Subcutaneous adipose tissue (tissue), 4 donors: ENCODE data around the gene PCSK4. TPM values are rescaled to one million over a fixed set of nuclear protein-coding genes. Genes with fewer than 3 reads are reported as not detected.

ENCODE experiments used
- CTCF ChIP-seq: fragments of 450-650 bp; IDR thresholded peaks from one replicate; pipeline ENCODE4 v1.5.1; 2016; ENCODE audit warnings: low read depth, mild to moderate bottlenecking, control low read depth, antibody characterized with exemption, moderate library complexity
- total RNA-seq, 4 donors: library from RNA; depleted of rRNA; stranded (reverse); fragments of >200 nt; gene quantifications; one replicate each; pipeline ENCODE4 v1.1.0, GENCODE V29; 2016

PCSK4 gene
- total RNA-seq, 4 donors from 2014 or later, result 0.65 to 2.6 (median 1.8) TPM

GRCh38 chr19:1475751-1476437, 14.3 kb downstream of the PCSK4 start:
- TF ChIP-seq CTCF, result no peak

- no peak for TF ChIP-seq CTCF
Observed at GRCh38 chr19:1474765-1475351, 15.3 kb downstream of the PCSK4 start.

DNA sequence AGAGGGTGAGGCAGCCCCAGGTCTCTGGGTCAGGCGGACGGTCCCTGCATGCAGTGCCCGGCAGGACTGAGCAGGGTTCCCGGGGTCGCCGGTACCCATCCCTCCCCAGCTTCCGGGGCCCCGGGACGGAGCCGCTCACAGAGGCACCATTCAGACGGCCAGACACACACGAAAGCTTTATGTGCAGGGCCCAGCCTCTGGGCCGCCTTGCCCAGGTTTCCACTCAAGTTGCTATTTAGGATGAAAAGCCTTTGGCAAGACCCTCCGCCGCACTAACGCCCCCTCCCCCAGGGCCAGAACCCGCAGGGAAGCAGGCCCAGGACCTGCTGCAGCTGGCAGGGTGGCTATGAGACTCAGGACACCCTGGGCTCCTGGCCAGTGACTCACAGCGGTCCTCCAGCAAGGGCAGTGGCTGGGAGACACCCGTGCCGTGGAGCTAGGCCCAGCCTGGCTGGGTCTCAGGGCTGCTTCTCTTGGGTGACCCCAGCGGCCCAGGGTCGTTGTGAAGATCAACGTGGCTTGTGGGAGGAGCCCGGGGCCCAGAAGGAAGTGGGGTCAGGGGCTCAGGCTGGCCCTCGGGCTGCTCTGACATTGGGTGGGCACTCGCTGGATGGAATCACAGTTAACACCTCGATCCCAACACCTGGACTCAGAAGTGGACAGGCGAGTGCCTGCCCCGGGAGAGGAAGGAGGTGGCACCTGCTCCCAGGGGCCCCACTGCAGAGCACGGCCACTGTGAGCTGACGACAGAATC, 16.0 kb downstream of the PCSK4 start:
- TF ChIP-seq CTCF, result no peak

GRCh38 chr19:1473085-1473851, 16.9 kb downstream of the PCSK4 start:
- TF ChIP-seq CTCF, result no peak

DNA sequence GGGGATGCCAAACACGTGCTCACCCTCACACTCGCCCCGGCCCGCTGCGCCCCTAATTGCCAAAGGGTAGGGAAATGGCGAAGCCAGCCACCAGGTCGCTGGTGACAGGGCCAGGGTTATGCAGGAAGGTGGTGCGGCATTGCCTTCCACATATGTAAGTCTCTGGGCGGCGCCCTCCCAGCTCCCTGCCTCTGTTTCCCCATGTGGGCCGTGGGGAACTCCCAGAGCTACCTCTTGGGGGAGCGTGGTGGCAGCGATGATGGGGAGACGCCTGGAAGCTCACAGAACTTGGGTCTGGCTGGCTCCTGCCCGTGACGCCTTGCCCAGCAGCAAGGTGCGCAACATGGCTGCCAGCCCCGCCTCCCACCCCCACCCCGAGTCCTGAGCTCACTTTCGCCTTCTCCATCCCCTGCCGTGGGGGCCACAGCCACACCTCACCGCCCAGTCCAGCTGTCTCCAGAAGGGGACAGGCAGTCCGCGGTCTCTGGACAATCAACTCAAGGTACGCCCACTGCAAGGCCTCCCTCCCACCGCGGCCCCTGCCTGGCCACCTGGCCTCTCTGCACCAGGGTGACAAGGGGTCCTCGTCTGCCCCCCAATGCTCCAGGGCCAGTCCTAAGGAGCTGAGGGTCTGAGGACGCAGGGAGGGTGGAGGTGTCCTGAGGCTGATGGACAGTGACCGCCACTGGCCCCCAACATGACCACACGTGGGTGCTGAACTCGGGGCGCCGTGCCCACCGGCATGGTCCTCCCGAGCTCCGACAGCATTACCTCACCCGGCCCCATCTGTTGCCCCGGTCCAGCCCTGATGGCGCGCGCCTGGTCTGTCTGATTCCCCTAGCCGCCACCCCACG, 17.7 kb downstream of the PCSK4 start:
- no peak for TF ChIP-seq CTCF

- no peak for TF ChIP-seq CTCF
Observed at GRCh38 chr19:1471515-1472160, 18.5 kb downstream of the PCSK4 start.
